Endothelial cell of umbilical vein (primary cell): Measurements from ENCODE around the gene CLNS1A.

Experiments used
- CTCF ChIP-seq, 2 donors: IDR thresholded peaks; 1 replicate in 1 of 2; 2 replicates in 1 of 2; pipeline ENCODE4 v1.5.1; 2011; ENCODE audit warnings: low read length in 2 of 2, mild to moderate bottlenecking in 2 of 2, moderate library complexity in 2 of 2, control low read depth in 1 of 2, inconsistent platforms in 1 of 2, low read depth in 1 of 2; ENCODE audit not compliant: insufficient read depth in 1 of 2; ENCODE audit errors: extremely low read depth in 1 of 2
- JUN ChIP-seq: IDR thresholded peaks from 2 replicates; pipeline ENCODE4 v1.6.1; 2011; ENCODE audit warnings: borderline replicate concordance, low read depth; ENCODE audit not compliant: insufficient read length, insufficient read depth
- MYC ChIP-seq: IDR thresholded peaks from one replicate; pipeline ENCODE4 v1.6.1; 2011; ENCODE audit warnings: mild to moderate bottlenecking, low read depth, low read length
- POLR2A ChIP-seq: IDR thresholded peaks from 2 replicates; pipeline ENCODE4 v1.6.1; 2012; ENCODE audit warnings: low read depth, mild to moderate bottlenecking, control low read depth, low read length
- POLR2AphosphoS5 ChIP-seq: IDR thresholded peaks from 2 replicates; pipeline ENCODE4 v1.6.1; 2012; ENCODE audit warnings: low read depth, mild to moderate bottlenecking, control low read depth, low read length, moderate library complexity; ENCODE audit not compliant: insufficient read depth

- no peak for TF ChIP-seq CTCF (IDR thresholded peaks at IDR 0.05; ENCODE audit: extremely low read depth in 1 of 2, insufficient read depth in 1 of 2, low read depth in 1 of 2, low read length in 2 of 2)
- no peak for TF ChIP-seq POLR2AphosphoS5
- TF ChIP-seq JUN: no peak
- no peak for TF ChIP-seq MYC
- TF ChIP-seq POLR2A: no peak
Observed at GRCh38 chr11:77660947-77661346, 23.4 kb upstream of the CLNS1A start.
